Caco-2 (cell line): ENCODE results near the gene FOXB1. TPM values are rescaled to one million over a fixed set of nuclear protein-coding genes. Genes with fewer than 3 reads are reported as not detected.

Experiments used
- BruUV-seq: library from RNA; stranded (reverse); fragments of 400-500 nt; replicated peaks from 2 replicates; lab custom pipeline; 2021; lab: Mats Ljungman, UMichigan
- CTCF ChIA-PET: fragments of 300-600 bp; sonication (Branson Sonifier 250); formaldehyde crosslinking; loops from one replicate; lab custom pipeline; 2022; ENCODE audit warnings: antibody characterized with exemption; lab: Charles Lee
- POLR2A ChIA-PET: fragments of 300-600 bp; sonication (Branson Sonifier 250); formaldehyde crosslinking; loops from one replicate; lab custom pipeline; 2022; ENCODE audit warnings: antibody characterized with exemption; lab: Charles Lee
- DNase-seq, 2 experiments: peaks; one replicate each; pipeline versions ENCODE4 v3.0.0 to v3.0.0-alpha.2; 2020 to 2022
- H3K27me3 ChIP-seq: replicated peaks from 2 replicates; pipeline ENCODE4 v1.6.0; 2011; ENCODE audit warnings: low read length; ENCODE audit not compliant: control insufficient read depth, insufficient read depth
- H3K36me3 ChIP-seq: 2 replicates; pipeline ENCODE4 v1.5.1; 2011; ENCODE audit warnings: low read length; ENCODE audit not compliant: control insufficient read depth, insufficient read depth
- H3K4me1 ChIP-seq: fragments of 250-450 bp; sonication (Bioruptor Pico); 2 replicates; pipeline ENCODE4 v1.5.1; 2020; ENCODE audit warnings: mild to moderate bottlenecking
- H3K4me3 ChIP-seq: 2 replicates; pipeline ENCODE4 v1.5.1; 2011; ENCODE audit warnings: low read depth, mild to moderate bottlenecking, control low read depth, low read length
- H3K9me3 ChIP-seq: fragments of 250-450 bp; sonication (Bioruptor Pico); 2 replicates; pipeline ENCODE4 v1.5.1; 2020; ENCODE audit warnings: mild to moderate bottlenecking, moderate library complexity
- H3K27ac Mint-ChIP-seq: one replicate; pipeline ENCODE4 v1.8.0; 2022; ENCODE audit warnings: mixed read lengths; ENCODE audit not compliant: unreplicated experiment
- H3K27me3 Mint-ChIP-seq: one replicate; pipeline ENCODE4 v1.8.0; 2022; ENCODE audit warnings: mixed read lengths; ENCODE audit not compliant: insufficient read depth, unreplicated experiment
- H3K36me3 Mint-ChIP-seq: one replicate; pipeline ENCODE4 v1.8.0; 2022; ENCODE audit warnings: mild to moderate bottlenecking, mixed read lengths; ENCODE audit not compliant: insufficient read depth, unreplicated experiment
- H3K4me1 Mint-ChIP-seq: one replicate; pipeline ENCODE4 v1.8.0; 2022; ENCODE audit warnings: low read depth, mixed read lengths; ENCODE audit not compliant: unreplicated experiment
- H3K4me3 Mint-ChIP-seq: one replicate; pipeline ENCODE4 v1.8.0; 2022; ENCODE audit warnings: mild to moderate bottlenecking, moderate library complexity, mixed read lengths; ENCODE audit not compliant: unreplicated experiment
- H3K9me3 Mint-ChIP-seq: one replicate; pipeline ENCODE4 v1.8.0; 2022; ENCODE audit warnings: mixed read lengths; ENCODE audit not compliant: unreplicated experiment
- intact Hi-C: fragments of 100-400 bp; cut with micrococcal nuclease; formaldehyde crosslinking; loops from one replicate; pipeline ENCODE4 v1.10.0; 2022; ENCODE audit not compliant: unreplicated experiment
- total RNA-seq: library from RNA; stranded (reverse); gene quantifications from 2 replicates; pipeline ENCODE4 v1.2.3, GENCODE V29; 2022
- TF ChIP-seq, protein P1 (sequence below), 2 experiments: fragments of 200-600 bp in 1 of 2; IDR thresholded peaks; 1 replicate in 1 of 2; 2 replicates in 1 of 2; pipeline versions ENCODE4 v1.5.1 to v1.8.0; 2011 to 2022; ENCODE audit warnings: antibody characterized with exemption in 1 of 2, control low read depth in 1 of 2, inconsistent platforms in 1 of 2, low read depth in 1 of 2, low read length in 1 of 2, mild to moderate bottlenecking in 1 of 2, moderate library complexity in 1 of 2; ENCODE audit not compliant: insufficient read depth in 1 of 2, severe bottlenecking in 1 of 2, unreplicated experiment in 1 of 2

The FOXB1 gene
- total RNA-seq, 1 experiment from 2014 or later = not detected

- H3K9me3 Mint-ChIP-seq = no peaks in the 10 kb centered on the region
- peaks cover 8% of the 10 kb centered on the region for H3K4me1 Mint-ChIP-seq
- Histone ChIP-seq H3K27me3 (peaks cover 10% of the 10 kb centered on the region), H3K36me3 (no peaks in the 10 kb centered on the region), H3K4me1 (peaks cover 15% of the 10 kb centered on the region), H3K4me3 (peak overlapping the region; percentile 27), H3K9me3 (no peaks in the 10 kb centered on the region)
- TF ChIP-seq, protein P1, sequence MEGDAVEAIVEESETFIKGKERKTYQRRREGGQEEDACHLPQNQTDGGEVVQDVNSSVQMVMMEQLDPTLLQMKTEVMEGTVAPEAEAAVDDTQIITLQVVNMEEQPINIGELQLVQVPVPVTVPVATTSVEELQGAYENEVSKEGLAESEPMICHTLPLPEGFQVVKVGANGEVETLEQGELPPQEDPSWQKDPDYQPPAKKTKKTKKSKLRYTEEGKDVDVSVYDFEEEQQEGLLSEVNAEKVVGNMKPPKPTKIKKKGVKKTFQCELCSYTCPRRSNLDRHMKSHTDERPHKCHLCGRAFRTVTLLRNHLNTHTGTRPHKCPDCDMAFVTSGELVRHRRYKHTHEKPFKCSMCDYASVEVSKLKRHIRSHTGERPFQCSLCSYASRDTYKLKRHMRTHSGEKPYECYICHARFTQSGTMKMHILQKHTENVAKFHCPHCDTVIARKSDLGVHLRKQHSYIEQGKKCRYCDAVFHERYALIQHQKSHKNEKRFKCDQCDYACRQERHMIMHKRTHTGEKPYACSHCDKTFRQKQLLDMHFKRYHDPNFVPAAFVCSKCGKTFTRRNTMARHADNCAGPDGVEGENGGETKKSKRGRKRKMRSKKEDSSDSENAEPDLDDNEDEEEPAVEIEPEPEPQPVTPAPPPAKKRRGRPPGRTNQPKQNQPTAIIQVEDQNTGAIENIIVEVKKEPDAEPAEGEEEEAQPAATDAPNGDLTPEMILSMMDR (IDR thresholded peaks at IDR 0.05; ENCODE audit: insufficient read depth in 1 of 2, low read depth in 1 of 2, low read length in 1 of 2, severe bottlenecking in 1 of 2, unreplicated experiment in 1 of 2) = no peak
- no peak overlapping the region for H3K27ac Mint-ChIP-seq
- CTCF ChIA-PET = no interaction called here
- POLR2A ChIA-PET = no interaction called here
- peak overlapping the region; percentile 73 for H3K4me3 Mint-ChIP-seq
- intact Hi-C loops = no loop called here
- peaks cover 46% of the 10 kb centered on the region for H3K27me3 Mint-ChIP-seq
- no peaks in the 10 kb centered on the region for H3K36me3 Mint-ChIP-seq
- no TSS peak for BruUV-seq
- DNase-seq = peak in 1 of 2 experiments; percentile 13
Measured at GRCh38 chr15:60006203-60006862, 2.2 kb downstream of the FOXB1 start.

GRCh38 chr15:60006873-60007272 is 2.8 kb downstream of the FOXB1 start:
- H3K9me3 Mint-ChIP-seq = no peaks in the 10 kb centered on the region
- peaks cover 10% of the 10 kb centered on the region for H3K27me3 ChIP-seq
- H3K4me1 ChIP-seq = peaks cover 15% of the 10 kb centered on the region
- no peak overlapping the region for H3K4me3 ChIP-seq
- H3K36me3 ChIP-seq = no peaks in the 10 kb centered on the region
- CTCF ChIA-PET = no interaction called here
- H3K4me1 Mint-ChIP-seq = peaks cover 8% of the 10 kb centered on the region
- H3K36me3 Mint-ChIP-seq = no peaks in the 10 kb centered on the region
- intact Hi-C loops = no loop called here
- H3K4me3 Mint-ChIP-seq = peak overlapping the region; percentile 73
- H3K27ac Mint-ChIP-seq = no peak overlapping the region
- H3K27me3 Mint-ChIP-seq = peaks cover 42% of the 10 kb centered on the region
- TF ChIP-seq, protein P1 (IDR thresholded peaks at IDR 0.05; ENCODE audit: insufficient read depth in 1 of 2, low read depth in 1 of 2, low read length in 1 of 2, severe bottlenecking in 1 of 2, unreplicated experiment in 1 of 2) = no peak
- BruUV-seq = no TSS peak
- no peaks in the 10 kb centered on the region for H3K9me3 ChIP-seq
- no peak for DNase-seq
- POLR2A ChIA-PET = no interaction called here

DNA sequence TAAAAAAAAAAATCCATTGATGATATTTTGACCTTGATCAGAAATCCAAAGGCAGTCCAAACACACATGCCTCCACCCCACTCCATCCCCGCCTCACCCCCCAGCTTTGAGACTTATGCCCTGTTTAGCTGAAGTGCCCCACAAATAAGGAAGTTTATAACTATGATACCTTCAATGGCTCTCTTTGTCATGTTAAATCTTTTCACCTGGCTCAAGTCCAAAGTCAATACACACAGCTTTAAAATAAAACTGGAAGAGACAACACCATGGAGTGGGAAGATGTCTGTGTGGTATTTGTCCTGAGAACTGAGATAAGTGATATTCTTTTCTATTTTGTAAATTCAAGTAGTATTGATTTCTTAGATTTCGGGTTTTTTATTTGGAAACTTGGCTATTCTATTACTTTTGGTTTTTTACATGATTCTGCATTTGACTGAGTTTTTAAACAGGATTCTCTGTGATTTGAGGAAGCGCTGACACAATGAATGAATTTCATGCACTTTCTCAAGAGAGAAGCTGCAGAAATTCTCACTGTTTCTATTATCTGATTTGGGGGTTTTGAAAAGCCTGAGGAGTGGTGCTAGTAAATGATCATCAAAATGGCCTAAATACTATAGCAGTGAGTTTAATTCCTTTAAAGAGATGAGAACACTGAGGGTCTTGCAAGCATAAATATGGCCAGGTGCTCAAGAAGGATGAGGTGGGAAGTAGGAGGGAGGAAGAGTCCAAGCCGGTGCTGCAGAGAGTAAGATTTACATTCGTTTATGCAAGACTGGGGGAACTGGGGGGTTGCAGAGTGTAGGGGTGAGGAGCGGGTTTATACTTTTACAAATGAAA is 5.2 kb downstream of the FOXB1 start:
- peaks cover 10% of the 10 kb centered on the region for H3K27me3 ChIP-seq
- H3K36me3 ChIP-seq = no peaks in the 10 kb centered on the region
- ChIA-PET CTCF (no interaction called here), POLR2A (no interaction called here)
- no peaks in the 10 kb centered on the region for H3K9me3 ChIP-seq
- H3K4me1 ChIP-seq = peaks cover 15% of the 10 kb centered on the region
- no peak for DNase-seq
- Mint-ChIP-seq H3K9me3 (no peaks in the 10 kb centered on the region), H3K4me1 (peaks cover 8% of the 10 kb centered on the region), H3K27ac (no peak overlapping the region), H3K36me3 (no peaks in the 10 kb centered on the region), H3K27me3 (peaks cover 37% of the 10 kb centered on the region), H3K4me3 (no peak overlapping the region)
- intact Hi-C loops = no loop called here
- no peak overlapping the region for H3K4me3 ChIP-seq
- no TSS peak for BruUV-seq
- TF ChIP-seq, protein P1 (IDR thresholded peaks at IDR 0.05; ENCODE audit: insufficient read depth in 1 of 2, low read depth in 1 of 2, low read length in 1 of 2, severe bottlenecking in 1 of 2, unreplicated experiment in 1 of 2) = no peak
